ENCODE results near the gene COMMD1. TPM values are rescaled to one million over a fixed set of nuclear protein-coding genes. Genes with fewer than 3 reads are reported as not detected.

Gene COMMD1
- polyA plus RNA-seq, 1 donor (not counting 4 experiments of a cell fraction or from before 2014, with no cell fraction given): 44.8 TPM

- dilution Hi-C loops (cut with MboI; ENCODE audit: extremely low pct_ligation_motif_present, low sequenced_read_pairs): no loop called here
Observed at GRCh38 chr2:62029910-62030309, 124.4 kb downstream of the COMMD1 start.

GRCh38 chr2:62030902-62031301 is 125.4 kb downstream of the COMMD1 start:
- Histone ChIP-seq H3K27me3 (ENCODE audit: control insufficient read depth, extremely low read depth, insufficient read depth, low read length) (no peaks in the 10 kb centered on the region), H3K4me3 (ENCODE audit: control insufficient read depth in 2 of 3, extremely low read depth in 1 of 3, insufficient read depth in 2 of 3, low read depth in 1 of 3, low read length in 3 of 3) (no peak overlapping the region), H2AFZ (ENCODE audit: control insufficient read depth, low read length) (no peak overlapping the region), H3K4me1 (ENCODE audit: control insufficient read depth, extremely low read depth, insufficient read depth, low read length) (no peaks in the 10 kb centered on the region), H3K4me2 (ENCODE audit: control insufficient read depth, extremely low read depth, insufficient read depth, low read depth, low read length) (no peak overlapping the region), H3K9me3 (ENCODE audit: control insufficient read depth, low read depth, low read length) (no peaks in the 10 kb centered on the region), H3K79me2 (ENCODE audit: control insufficient read depth, insufficient read depth, low read length) (no peaks in the 10 kb centered on the region), H3K9ac (ENCODE audit: control insufficient read depth, extremely low read depth, insufficient read depth, low read length) (no peak overlapping the region), H3K27ac (ENCODE audit: control insufficient read depth, insufficient read depth, low read length) (no peak overlapping the region), H3K36me3 (ENCODE audit: control insufficient read depth in 2 of 2, extremely low read depth in 1 of 2, insufficient read depth in 2 of 2, low read length in 2 of 2) (no peaks in the 10 kb centered on the region), H3K9me1 (ENCODE audit: control insufficient read depth, extremely low read depth, insufficient read depth, low read length) (no peaks in the 10 kb centered on the region), H4K20me1 (ENCODE audit: control insufficient read depth, extremely low read depth, insufficient read depth, low read length) (no peaks in the 10 kb centered on the region)
- no peak for DNase-seq (ENCODE audit: low read depth, low spot score)
- dilution Hi-C loops (cut with MboI; ENCODE audit: extremely low pct_ligation_motif_present, low sequenced_read_pairs): no loop called here
- TF ChIP-seq EZH2 (IDR thresholded peaks at IDR 0.05; ENCODE audit: low read length): no peak
- TF ChIP-seq, protein P1, sequence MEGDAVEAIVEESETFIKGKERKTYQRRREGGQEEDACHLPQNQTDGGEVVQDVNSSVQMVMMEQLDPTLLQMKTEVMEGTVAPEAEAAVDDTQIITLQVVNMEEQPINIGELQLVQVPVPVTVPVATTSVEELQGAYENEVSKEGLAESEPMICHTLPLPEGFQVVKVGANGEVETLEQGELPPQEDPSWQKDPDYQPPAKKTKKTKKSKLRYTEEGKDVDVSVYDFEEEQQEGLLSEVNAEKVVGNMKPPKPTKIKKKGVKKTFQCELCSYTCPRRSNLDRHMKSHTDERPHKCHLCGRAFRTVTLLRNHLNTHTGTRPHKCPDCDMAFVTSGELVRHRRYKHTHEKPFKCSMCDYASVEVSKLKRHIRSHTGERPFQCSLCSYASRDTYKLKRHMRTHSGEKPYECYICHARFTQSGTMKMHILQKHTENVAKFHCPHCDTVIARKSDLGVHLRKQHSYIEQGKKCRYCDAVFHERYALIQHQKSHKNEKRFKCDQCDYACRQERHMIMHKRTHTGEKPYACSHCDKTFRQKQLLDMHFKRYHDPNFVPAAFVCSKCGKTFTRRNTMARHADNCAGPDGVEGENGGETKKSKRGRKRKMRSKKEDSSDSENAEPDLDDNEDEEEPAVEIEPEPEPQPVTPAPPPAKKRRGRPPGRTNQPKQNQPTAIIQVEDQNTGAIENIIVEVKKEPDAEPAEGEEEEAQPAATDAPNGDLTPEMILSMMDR (optimal IDR thresholded peaks at IDR 0.05 in 1 of 3, IDR thresholded peaks at IDR 0.05 in 1 of 3, conservative IDR thresholded peaks at IDR 0.05 in 1 of 3; ENCODE audit: extremely low read depth in 1 of 3, insufficient read depth in 2 of 3, low read length in 3 of 3): no peak
- FAIRE-seq: no peak

More at GRCh38 chr2:62029910-62030309, 124.4 kb downstream of the COMMD1 start:
- Histone ChIP-seq H4K20me1 (ENCODE audit: control insufficient read depth, extremely low read depth, insufficient read depth, low read length) (no peaks in the 10 kb centered on the region), H3K79me2 (ENCODE audit: control insufficient read depth, insufficient read depth, low read length) (no peaks in the 10 kb centered on the region), H3K4me3 (ENCODE audit: control insufficient read depth in 2 of 3, extremely low read depth in 1 of 3, insufficient read depth in 2 of 3, low read depth in 1 of 3, low read length in 3 of 3) (no peak overlapping the region), H3K4me1 (ENCODE audit: control insufficient read depth, extremely low read depth, insufficient read depth, low read length) (no peaks in the 10 kb centered on the region), H3K9me1 (ENCODE audit: control insufficient read depth, extremely low read depth, insufficient read depth, low read length) (no peaks in the 10 kb centered on the region), H2AFZ (ENCODE audit: control insufficient read depth, low read length) (no peak overlapping the region), H3K36me3 (ENCODE audit: control insufficient read depth in 2 of 2, extremely low read depth in 1 of 2, insufficient read depth in 2 of 2, low read length in 2 of 2) (no peaks in the 10 kb centered on the region), H3K27me3 (ENCODE audit: control insufficient read depth, extremely low read depth, insufficient read depth, low read length) (no peaks in the 10 kb centered on the region), H3K4me2 (ENCODE audit: control insufficient read depth, extremely low read depth, insufficient read depth, low read depth, low read length) (no peak overlapping the region), H3K27ac (ENCODE audit: control insufficient read depth, insufficient read depth, low read length) (no peak overlapping the region), H3K9ac (ENCODE audit: control insufficient read depth, extremely low read depth, insufficient read depth, low read length) (no peak overlapping the region), H3K9me3 (ENCODE audit: control insufficient read depth, low read depth, low read length) (no peaks in the 10 kb centered on the region)
- FAIRE-seq (no peak), DNase-seq (ENCODE audit: low read depth, low spot score) (no peak)
- TF ChIP-seq, protein P1 (optimal IDR thresholded peaks at IDR 0.05 in 1 of 3, IDR thresholded peaks at IDR 0.05 in 1 of 3, conservative IDR thresholded peaks at IDR 0.05 in 1 of 3; ENCODE audit: extremely low read depth in 1 of 3, insufficient read depth in 2 of 3, low read length in 3 of 3): no peak
- TF ChIP-seq EZH2 (IDR thresholded peaks at IDR 0.05; ENCODE audit: low read length): no peak
